Stomach (tissue), 4 donors: Measurements from ENCODE around the gene OXNAD1.
A peak's percentile ranks its signal among the peaks of the same experiment; 100 is the strongest.

Experiments
- CTCF ChIP-seq, 7 experiments: fragments of 450-650 bp in 4 of 7; fragments of 200-600 bp in 3 of 7; sonication (generic) in 3 of 7; IDR thresholded peaks; one replicate each; pipeline ENCODE4 v1.5.1; 2016 to 2019; ENCODE audit warnings: antibody characterized with exemption in 7 of 7, control low read depth in 2 of 7, mild to moderate bottlenecking in 1 of 7
- EP300 ChIP-seq: sonication (generic); formaldehyde crosslinking; IDR thresholded peaks from one replicate; pipeline ENCODE4 v1.6.1; 2017; ENCODE audit warnings: antibody characterized with exemption
- POLR2A ChIP-seq, 4 donors: fragments of 450-650 bp; IDR thresholded peaks; one replicate each; pipeline ENCODE4 v1.6.1; 2016; ENCODE audit warnings: antibody characterized with exemption in 4 of 4, control low read depth in 2 of 4, mild to moderate bottlenecking in 1 of 4, moderate library complexity in 1 of 4
- POLR2AphosphoS5 ChIP-seq, 3 donors: sonication (generic); formaldehyde crosslinking; IDR thresholded peaks; one replicate each; pipeline ENCODE4 v1.6.1; 2016; ENCODE audit warnings: antibody characterized with exemption in 3 of 3

GRCh38 chr3:16247282-16248061 is 17.5 kb upstream of the OXNAD1 start:
- TF ChIP-seq POLR2A (IDR thresholded peaks at IDR 0.05) (no peak), CTCF (IDR thresholded peaks at IDR 0.05) (peak in 5 of 7 experiments; percentile 76 to 98 (median 82)), EP300 (no peak), POLR2AphosphoS5 (IDR thresholded peaks at IDR 0.05) (peak in 1 of 3 donors; percentile 73)
